NCI-H1105 treated with DMSO at 0.1 percent for 48 hours (cell line): ENCODE results near the gene GRK5.

Source experiments
- DNase-seq: peaks from one replicate; lab custom pipeline; 2025; lab: John Stamatoyannopoulos, UW

GRK5 gene

GRCh38 chr10:119198438-119198837 is 8.9 kb upstream of the GRK5 start:
- no peak for DNase-seq

DNA sequence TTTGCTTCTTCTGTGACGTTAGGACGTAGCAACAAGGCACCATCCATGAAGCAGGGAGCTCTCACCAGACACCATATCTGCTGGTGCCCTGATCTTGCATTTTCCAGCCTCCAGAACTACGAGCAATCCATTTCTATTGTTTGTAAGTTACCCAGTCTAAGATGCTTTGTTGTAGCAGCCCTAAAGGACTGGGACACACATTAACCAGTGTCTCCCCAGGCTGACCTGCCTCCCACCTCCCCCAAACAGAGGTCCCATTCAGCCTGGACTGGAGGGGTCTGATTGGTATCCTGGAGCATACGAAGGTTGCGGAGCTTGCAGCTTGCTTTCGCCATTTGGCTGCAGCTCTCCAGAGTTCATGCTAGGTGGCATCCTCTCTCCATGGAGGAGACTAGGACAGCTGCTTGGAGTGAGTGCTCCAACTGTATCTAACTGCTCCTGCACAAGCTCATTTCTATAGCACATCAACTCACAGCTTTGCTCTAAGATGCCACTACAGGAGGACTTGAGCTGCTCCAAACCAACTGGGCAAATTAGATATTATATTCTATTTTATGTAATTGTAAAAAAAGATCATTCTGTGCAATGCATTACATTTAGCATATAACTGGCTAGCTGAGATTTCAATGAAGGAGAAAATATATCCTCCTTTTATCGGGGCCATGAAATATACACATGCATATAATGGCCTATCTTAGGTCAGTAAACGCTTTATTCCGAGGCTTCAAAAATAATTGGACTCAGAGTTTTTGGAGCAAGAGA is 8.0 kb upstream of the GRK5 start:
- DNase-seq, result peak; percentile 40

- no peak for DNase-seq
Observed at GRCh38 chr10:119201233-119201632, 6.1 kb upstream of the GRK5 start.

GRCh38 chr10:119203006-119203405 is 4.4 kb upstream of the GRK5 start:
- no peak for DNase-seq

DNA sequence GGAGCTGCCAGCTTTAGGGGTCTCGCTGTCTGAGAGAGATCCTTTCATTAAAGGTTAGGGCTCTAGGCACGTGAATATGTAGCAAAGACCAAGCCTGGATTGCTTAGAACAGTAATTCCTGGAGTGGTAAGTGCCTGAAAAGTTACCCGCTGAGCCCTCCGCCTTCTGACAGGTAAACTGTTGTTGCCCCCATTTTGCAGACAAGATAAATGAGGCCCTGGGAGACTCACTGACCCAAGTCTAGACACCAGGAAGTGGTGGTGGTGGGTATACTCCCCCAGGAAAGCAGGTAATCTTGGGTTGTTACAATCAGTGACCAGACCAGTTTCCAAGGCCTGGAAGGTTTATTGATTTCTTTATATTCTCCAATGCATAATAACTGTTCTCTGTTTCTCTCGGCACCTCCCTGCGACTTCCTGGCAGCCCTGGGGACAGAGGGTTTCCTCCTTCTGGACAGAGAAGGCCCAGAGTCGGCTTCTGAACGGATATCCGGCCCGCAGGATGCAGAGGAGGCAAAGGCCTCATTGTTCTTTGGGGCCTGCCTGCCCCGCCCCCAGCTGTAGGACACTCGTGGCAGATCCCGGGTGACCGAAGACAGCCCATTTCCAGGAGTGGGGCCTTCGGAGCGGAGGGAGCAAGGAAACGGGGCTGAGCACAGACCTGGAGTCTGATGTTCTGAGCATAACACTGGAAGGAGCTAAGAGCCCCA is 1.3 kb upstream of the GRK5 start:
- DNase-seq, result no peak

GRCh38 chr10:119206603-119207365 is 587 bp upstream of the GRK5 start:
- DNase-seq, result peak; percentile 41

GRCh38 chr10:119207713-119208552 is 562 bp downstream of the GRK5 start:
- peak; percentile 11 for DNase-seq

DNA sequence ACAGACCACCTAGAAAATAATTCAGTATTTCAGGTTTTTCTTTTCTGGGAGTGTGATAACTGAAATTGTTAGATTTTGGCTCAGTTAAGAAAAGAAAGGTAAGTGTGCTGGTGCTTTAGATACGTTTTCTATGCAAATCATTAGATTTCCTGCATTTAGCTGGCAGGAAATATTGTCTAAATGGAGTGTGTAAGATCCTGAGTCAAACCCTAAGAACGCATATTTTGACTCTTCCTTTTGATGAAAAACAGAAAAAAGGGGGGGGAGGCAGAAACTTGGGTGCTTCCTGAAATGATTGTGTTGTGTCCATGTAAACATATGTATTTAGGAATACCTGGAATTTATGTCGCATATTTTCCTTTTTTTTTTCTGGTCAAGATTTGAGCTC is 1.2 kb downstream of the GRK5 start:
- no peak for DNase-seq

DNA sequence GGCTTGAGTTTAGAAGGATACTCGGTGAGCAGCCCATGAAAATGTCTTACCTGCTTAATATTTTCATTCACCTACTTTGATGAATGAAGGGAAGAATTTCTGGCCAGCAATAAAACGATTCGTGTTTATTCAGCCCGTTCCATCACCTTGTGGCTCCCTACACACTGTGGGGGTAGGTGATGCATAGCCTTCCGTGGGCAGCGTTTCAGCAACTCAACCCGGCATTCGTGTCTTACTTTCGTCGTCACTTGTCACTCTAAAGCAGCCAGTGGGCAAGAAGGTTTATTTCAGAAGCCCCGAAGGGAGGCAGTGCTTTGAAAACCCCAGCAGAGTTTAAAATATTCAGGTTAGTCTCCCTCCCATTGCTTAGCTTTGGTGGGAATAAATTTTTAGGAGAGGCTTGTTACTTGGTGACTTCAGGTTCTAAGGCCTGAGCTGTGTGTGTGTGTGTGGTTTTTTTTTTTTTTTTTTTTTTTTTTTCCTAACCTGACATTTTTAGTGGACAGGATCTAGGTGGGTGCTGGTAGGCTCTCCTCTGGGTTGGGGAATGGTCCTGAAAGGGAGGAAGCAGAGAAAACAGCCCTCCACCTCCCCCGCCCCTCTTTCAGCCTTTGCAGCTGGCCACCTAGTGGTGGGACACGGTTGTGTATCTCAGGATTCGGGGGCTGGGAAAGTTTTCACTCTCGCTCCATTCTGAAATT is 1.8 kb downstream of the GRK5 start:
- peak; percentile 2 for DNase-seq

GRCh38 chr10:119209736-119210355 is 2.5 kb downstream of the GRK5 start:
- DNase-seq, result no peak

DNA sequence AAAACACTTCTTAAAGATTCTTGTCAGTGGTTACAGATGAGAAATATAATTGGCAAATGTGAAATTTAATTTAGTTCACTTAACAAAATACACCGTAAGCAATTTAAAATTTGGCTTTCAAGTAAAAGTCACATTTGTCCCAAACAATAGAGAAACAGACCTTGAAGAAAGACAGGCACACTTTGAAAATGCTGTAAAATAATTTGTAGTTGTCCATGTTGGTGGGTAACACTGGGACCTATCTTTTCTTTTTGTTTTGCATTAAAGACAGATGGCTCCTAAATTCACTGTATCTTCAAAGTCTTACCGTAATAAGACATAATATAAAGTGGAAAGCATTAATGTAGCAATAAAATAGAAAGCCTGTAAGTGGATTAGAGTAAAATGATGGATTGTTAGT is 3.3 kb downstream of the GRK5 start:
- no peak for DNase-seq

- no peak for DNase-seq
Observed at GRCh38 chr10:119211176-119211575, 3.8 kb downstream of the GRK5 start.

- DNase-seq, result no peak
Observed at GRCh38 chr10:119211625-119212441, 4.5 kb downstream of the GRK5 start.

DNA sequence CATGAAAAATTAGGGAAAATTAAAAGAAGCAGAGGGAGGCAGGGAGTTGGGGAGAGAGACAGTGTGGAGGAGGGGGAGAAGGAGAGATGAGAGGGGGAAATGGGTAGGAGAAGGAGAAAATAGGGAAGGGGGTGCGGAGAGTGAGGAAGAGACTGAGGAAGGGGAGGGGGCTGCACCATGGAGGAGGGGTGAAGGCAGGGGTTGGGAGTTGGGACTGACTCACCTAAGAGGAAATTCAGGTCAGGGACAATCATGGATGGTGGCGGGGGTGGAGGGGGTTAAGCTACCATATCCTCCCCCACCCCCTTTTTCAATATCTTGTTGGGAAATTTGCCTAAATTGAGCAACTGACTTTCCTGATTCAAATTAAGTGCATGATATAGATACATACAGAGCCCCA is 8.0 kb downstream of the GRK5 start:
- no peak for DNase-seq

- DNase-seq, result no peak
Observed at GRCh38 chr10:119216127-119216526, 8.8 kb downstream of the GRK5 start.

- no peak for DNase-seq
Observed at GRCh38 chr10:119217401-119217800, 10.0 kb downstream of the GRK5 start.

GRCh38 chr10:119217991-119218490 is 10.7 kb downstream of the GRK5 start:
- DNase-seq, result no peak

DNA sequence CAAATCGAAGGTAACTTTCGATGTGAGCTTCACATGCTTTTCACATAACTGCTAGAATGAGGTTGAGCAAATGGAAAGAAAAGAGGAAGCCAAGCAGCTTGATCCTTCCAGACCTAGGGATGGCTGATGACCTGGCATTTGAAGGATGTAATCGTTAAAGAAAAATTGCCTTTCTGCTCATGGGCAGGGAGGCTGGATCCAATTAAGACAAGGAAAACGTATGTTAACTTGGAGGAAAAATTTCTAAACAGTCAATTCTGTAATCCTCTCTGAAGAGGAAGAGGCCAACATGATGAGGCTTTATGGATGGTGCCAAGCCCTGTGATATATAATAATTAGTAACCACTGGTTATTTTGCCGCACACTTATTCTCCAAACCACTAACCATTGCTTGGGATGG is 12.5 kb downstream of the GRK5 start:
- DNase-seq, result no peak

DNA sequence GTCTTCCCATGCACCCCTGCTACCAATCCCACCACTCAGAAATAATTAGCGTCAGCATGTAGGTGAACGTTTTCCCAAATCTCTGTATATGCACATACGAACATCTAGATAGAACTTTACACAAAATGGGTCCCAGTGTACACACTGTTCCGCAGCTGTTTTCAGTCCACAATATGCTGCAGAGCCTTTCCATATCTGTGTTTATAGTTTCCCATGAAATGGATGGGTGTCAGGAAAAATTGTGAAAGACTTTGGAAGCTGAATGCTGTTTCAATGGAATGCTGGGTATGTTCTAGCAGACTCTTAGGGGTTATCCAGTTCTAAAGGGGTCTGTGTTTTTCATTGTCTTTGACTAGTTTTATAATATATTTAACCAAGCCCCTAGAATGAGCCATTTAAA is 13.8 kb downstream of the GRK5 start:
- no peak for DNase-seq

DNA sequence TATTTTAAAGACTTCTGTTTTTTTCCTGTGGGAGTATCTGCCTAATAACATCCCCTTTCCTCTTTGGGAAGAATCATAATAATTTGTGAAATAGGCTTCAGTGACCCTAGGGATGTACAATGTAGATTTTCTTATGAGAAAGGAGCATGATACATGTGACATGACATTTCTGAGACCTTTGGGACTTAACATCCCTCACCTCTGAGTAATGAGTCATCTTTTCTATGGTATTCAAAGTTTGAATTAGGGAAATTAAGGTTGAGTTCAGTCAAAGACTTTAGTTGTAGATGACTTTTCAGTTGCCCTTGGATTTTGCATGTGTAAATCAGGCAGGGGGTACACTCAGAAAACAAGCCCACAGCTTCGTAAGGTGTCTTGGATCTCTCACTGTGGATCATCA is 14.3 kb downstream of the GRK5 start:
- no peak for DNase-seq
